GM21717 (cell line): ENCODE measurements around the gene CELA2B.
"Not testable (repeated sequence)": the region's sequence is repeated elsewhere in the genome, so short reads cannot be mapped to it uniquely, and the experiment has no call there.

Source experiments
- ATAC-seq: cut with Tn5 transposase; IDR thresholded peaks from one replicate; pipeline ENCODE4 v1.9.1; 2021; ENCODE audit warnings: mild to moderate bottlenecking, moderate library complexity; ENCODE audit not compliant: unreplicated experiment

The CELA2B gene

GRCh38 chr1:15475752-15476314, at the start of gene CELA2B:
TSS of gene CELA2B (plus strand) at chr1:15476104. CDS start at chr1:15476126, 22 bp downstream.
- ATAC-seq, result no peak

- ATAC-seq, result no peak
Observed at GRCh38 chr1:15426492-15427279, 49.2 kb upstream of the CELA2B start.

GRCh38 chr1:15427280-15427666, 48.6 kb upstream of the CELA2B start:
- ATAC-seq, result no peak

- not testable (repeated sequence) for ATAC-seq
Observed at GRCh38 chr1:15428252-15428651, 47.7 kb upstream of the CELA2B start.

- no peak for ATAC-seq
Observed at GRCh38 chr1:15428815-15429435, 47.0 kb upstream of the CELA2B start.

- ATAC-seq, result no peak
Observed at GRCh38 chr1:15429701-15430149, 46.2 kb upstream of the CELA2B start.

- no peak for ATAC-seq
Observed at GRCh38 chr1:15430787-15431570, 44.9 kb upstream of the CELA2B start.

GRCh38 chr1:15431571-15431948, 44.3 kb upstream of the CELA2B start:
- no peak for ATAC-seq

- ATAC-seq, result no peak
Observed at GRCh38 chr1:15432324-15432723, 43.6 kb upstream of the CELA2B start.

- no peak for ATAC-seq
Observed at GRCh38 chr1:15433471-15433870, 42.4 kb upstream of the CELA2B start.

- not testable (repeated sequence) for ATAC-seq
Observed at GRCh38 chr1:15434739-15435138, 41.2 kb upstream of the CELA2B start.

GRCh38 chr1:15435239-15436077, 40.4 kb upstream of the CELA2B start:
- no peak for ATAC-seq

GRCh38 chr1:15436881-15437442, 38.9 kb upstream of the CELA2B start:
- ATAC-seq, result no peak

GRCh38 chr1:15439325-15439724, 36.6 kb upstream of the CELA2B start:
- no peak for ATAC-seq

GRCh38 chr1:15440357-15440756, 35.5 kb upstream of the CELA2B start:
- no peak for ATAC-seq

GRCh38 chr1:15441247-15441646, 34.7 kb upstream of the CELA2B start:
- ATAC-seq, result no peak

GRCh38 chr1:15442119-15442518, 33.8 kb upstream of the CELA2B start:
- no peak for ATAC-seq

GRCh38 chr1:15442759-15443158, 33.1 kb upstream of the CELA2B start:
- ATAC-seq, result no peak

- ATAC-seq, result no peak
Observed at GRCh38 chr1:15443281-15443680, 32.6 kb upstream of the CELA2B start.
